Testis (tissue), 3 donors: ENCODE results near the gene SCGB3A2. TPM values are rescaled to one million over a fixed set of nuclear protein-coding genes. Genes with fewer than 3 reads are reported as not detected.
"Not testable (repeated sequence)": the region's sequence is repeated elsewhere in the genome, so short reads cannot be mapped to it uniquely, and the experiment has no call there.

Experiments used
- DNase-seq: peaks from one replicate; pipeline ENCODE4 v3.0.0-alpha.2; 2019
- H3K27ac ChIP-seq, 2 donors: fragments of 200-600 bp; sonication (generic); one replicate each; pipeline ENCODE4 v1.5.1; 2019
- H3K27me3 ChIP-seq: fragments of 200-600 bp; sonication (generic); one replicate; pipeline ENCODE4 v1.5.1; 2019
- H3K36me3 ChIP-seq: fragments of 200-600 bp; sonication (generic); one replicate; pipeline ENCODE4 v1.5.1; 2017; ENCODE audit warnings: low read depth; ENCODE audit errors: missing control alignments
- H3K4me1 ChIP-seq: fragments of 200-600 bp; sonication (generic); one replicate; pipeline ENCODE4 v1.5.1; 2019
- H3K4me3 ChIP-seq, 2 donors: fragments of 200-600 bp; sonication (generic); one replicate each; pipeline ENCODE4 v1.5.1; 2017 to 2019
- H3K9me3 ChIP-seq: fragments of 200-600 bp; sonication (generic); one replicate; pipeline ENCODE4 v1.5.1; 2017
- POLR2A ChIP-seq: fragments of 450-650 bp; IDR thresholded peaks from one replicate; pipeline ENCODE4 v1.6.1; 2017; ENCODE audit warnings: antibody characterized with exemption, mild to moderate bottlenecking, moderate library complexity
- WGBS, 2 donors: methylation state at CpG; one replicate each; pipeline ENCODE4 v1.1.5; 2018; 5-methylcytosine and 5-hydroxymethylcytosine counted together
- intact Hi-C: fragments of 100-400 bp; cut with DNase I; formaldehyde crosslinking; loops from one replicate; pipeline ENCODE4 v1.15.1; 2023; ENCODE audit warnings: low total_unique reads
- polyA plus RNA-seq: library from polyadenylated mRNA; stranded (reverse); fragments of 350-450 nt; fragmentation: Illumina TruSeq; extraction: RNeasy Lipid Tissue Mini Kit (QIAGEN cat#74804); gene quantifications from one replicate; pipeline ENCODE4 v1.2.3, GENCODE V29; 2014; ENCODE audit warnings: low read depth, low replicate concordance; ENCODE audit not compliant: insufficient read depth
- total RNA-seq, 2 donors: library from RNA; depleted of rRNA; stranded (reverse); fragments of >200 nt; gene quantifications; one replicate each; pipeline ENCODE4 v1.2.3, GENCODE V29; 2016
- TF ChIP-seq, protein P1 (sequence below), 3 experiments: fragments of 450-650 bp in 2 of 3; fragments of 200-600 bp in 1 of 3; sonication (generic) in 1 of 3; IDR thresholded peaks; one replicate each; pipeline ENCODE4 v1.5.1; 2016 to 2019; ENCODE audit warnings: antibody characterized with exemption in 3 of 3, mild to moderate bottlenecking in 2 of 3, moderate library complexity in 1 of 3

SCGB3A2 gene
- total and polyA plus RNA-seq, 3 donors from 2014 or later = not detected

DNA sequence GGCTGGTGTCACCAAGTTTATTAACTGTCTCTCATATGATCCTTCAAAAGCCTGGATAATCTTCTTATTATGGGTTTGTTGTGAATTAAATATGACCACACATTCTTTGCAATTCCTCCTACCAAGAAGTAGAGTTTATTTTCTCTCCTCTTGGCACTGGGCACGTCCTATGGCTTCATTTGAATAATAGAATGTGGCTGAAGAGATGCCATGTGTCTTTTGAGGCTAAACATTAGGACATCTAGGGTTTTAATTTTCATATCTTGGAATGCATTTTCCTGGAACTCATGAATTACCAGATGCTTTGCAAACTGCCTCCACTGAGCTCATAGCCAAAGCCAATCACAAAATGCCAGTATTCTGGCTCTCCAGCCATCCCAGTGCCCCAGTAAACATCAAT is 19.9 kb upstream of the SCGB3A2 start:
- Histone ChIP-seq H3K9me3 (no peaks in the 10 kb centered on the region), H3K27me3 (no peaks in the 10 kb centered on the region), H3K4me3 (no peak overlapping the region), H3K36me3 (no peaks in the 10 kb centered on the region), H3K4me1 (no peaks in the 10 kb centered on the region), H3K27ac (no peak overlapping the region)
- intact Hi-C loops = no loop called here
- no peak for DNase-seq
- 72 to 82% methylated on average over 1 of the region's 1 CpG for WGBS, 2 donors
- TF ChIP-seq, protein P1, sequence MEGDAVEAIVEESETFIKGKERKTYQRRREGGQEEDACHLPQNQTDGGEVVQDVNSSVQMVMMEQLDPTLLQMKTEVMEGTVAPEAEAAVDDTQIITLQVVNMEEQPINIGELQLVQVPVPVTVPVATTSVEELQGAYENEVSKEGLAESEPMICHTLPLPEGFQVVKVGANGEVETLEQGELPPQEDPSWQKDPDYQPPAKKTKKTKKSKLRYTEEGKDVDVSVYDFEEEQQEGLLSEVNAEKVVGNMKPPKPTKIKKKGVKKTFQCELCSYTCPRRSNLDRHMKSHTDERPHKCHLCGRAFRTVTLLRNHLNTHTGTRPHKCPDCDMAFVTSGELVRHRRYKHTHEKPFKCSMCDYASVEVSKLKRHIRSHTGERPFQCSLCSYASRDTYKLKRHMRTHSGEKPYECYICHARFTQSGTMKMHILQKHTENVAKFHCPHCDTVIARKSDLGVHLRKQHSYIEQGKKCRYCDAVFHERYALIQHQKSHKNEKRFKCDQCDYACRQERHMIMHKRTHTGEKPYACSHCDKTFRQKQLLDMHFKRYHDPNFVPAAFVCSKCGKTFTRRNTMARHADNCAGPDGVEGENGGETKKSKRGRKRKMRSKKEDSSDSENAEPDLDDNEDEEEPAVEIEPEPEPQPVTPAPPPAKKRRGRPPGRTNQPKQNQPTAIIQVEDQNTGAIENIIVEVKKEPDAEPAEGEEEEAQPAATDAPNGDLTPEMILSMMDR (IDR thresholded peaks at IDR 0.05) = no peak
- TF ChIP-seq POLR2A = no peak

DNA sequence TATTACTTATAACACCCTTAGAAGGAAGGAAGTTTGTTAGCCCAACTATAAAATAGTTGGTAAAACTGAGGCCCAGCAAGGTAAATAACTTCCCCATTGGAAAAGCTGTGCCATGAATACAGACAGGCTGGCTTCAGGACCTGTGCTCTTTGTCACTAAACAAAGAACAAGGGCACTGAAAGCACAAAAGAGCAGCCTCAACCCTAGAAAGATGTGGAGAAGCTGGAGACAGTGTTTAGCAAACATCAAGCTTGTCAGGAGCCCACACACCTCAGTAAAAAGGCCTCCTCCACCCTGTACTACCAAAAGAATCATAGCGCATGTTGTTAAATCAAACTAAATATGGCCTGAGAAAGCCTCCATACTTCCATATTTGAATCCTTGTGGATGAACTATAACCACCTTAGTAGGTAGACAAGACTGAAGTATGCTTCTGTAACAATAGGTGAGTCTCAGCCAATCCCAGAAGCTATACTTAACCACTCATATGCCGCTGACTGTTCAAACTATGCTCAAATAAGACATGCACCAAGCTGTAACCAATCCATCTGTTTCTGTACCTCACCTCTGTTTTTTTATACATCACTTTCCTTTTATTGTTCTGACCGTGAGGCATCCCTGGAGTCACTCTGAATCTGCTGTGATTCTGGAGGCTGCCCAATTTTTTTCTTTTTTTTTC is 18.4 kb upstream of the SCGB3A2 start:
- no peak for DNase-seq
- intact Hi-C loops = no loop called here
- 85 to 86% methylated on average over 3 of the region's 3 CpGs for WGBS, 2 donors

DNA sequence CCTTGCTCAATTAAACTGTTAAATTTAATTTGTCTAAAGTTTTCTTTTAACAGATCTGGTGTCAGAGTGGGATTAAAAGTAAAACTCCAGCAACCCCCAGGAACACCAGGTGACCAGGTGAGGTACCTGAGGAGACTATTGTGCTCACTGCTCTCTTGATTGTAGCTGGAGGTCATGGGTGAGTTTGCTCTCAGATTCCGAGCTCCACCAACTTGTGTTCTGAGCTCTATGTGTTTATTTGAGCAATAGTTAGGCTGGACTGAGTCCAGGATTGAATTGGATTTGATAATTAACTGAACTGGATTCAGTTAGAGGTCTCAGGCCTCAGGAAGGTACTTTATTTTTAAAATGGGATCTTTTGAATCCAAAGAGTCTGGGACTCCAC is 17.9 kb upstream of the SCGB3A2 start:
- no peak overlapping the region for H3K4me3 ChIP-seq
- no peak for DNase-seq
- no peaks in the 10 kb centered on the region for H3K4me1 ChIP-seq
- no peak overlapping the region for H3K27ac ChIP-seq
- intact Hi-C loops = no loop called here
- TF ChIP-seq, protein P1 (IDR thresholded peaks at IDR 0.05) = no peak
- TF ChIP-seq POLR2A = no peak
- H3K27me3 ChIP-seq = no peaks in the 10 kb centered on the region
- 69 to 94% methylated on average over 1 of the region's 1 CpG for WGBS, 2 donors
- no peaks in the 10 kb centered on the region for H3K36me3 ChIP-seq
- H3K9me3 ChIP-seq = no peaks in the 10 kb centered on the region

More for the DNA sequence above, 18.4 kb upstream of the SCGB3A2 start:
- Histone ChIP-seq H3K9me3 (no peaks in the 10 kb centered on the region), H3K36me3 (no peaks in the 10 kb centered on the region), H3K4me1 (no peaks in the 10 kb centered on the region), H3K4me3 (no peak overlapping the region), H3K27ac (no peak overlapping the region), H3K27me3 (no peaks in the 10 kb centered on the region)
- TF ChIP-seq POLR2A = no peak

DNA sequence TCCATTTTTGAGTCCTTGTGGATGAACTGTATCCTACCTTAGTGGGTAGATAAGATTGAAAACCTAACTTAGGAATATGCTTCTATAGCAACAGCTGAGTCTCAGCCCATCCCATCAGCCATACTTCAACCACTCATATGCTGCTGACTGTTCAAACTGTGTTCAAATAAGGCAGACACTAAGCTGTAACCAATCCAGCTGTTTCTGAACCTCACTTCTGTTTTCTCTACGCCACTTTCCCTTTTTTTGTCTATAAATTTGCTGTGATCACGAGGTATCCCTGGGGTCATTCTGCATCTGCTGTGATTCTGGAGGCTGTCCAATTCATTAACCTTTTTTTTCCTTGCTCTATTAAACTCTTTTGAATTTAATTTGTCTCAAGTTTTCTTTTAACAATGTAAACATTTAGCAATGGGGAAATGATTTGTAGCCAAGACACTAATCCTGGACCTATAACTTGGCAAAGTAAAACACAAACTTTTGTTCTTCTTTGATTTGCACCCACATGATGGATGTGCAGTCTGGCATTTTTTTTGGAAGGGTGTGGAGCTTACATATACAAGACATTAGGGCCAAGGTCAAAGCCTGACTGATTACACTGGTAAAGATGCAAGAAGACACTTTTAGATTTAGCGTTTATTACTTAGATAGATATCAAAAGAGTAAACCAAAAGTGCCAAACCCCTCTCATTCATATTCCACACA is 14.9 kb upstream of the SCGB3A2 start:
- Histone ChIP-seq H3K36me3 (no peaks in the 10 kb centered on the region), H3K9me3 (no peaks in the 10 kb centered on the region), H3K27me3 (no peaks in the 10 kb centered on the region), H3K27ac (no peak overlapping the region), H3K4me3 (no peak overlapping the region), H3K4me1 (no peaks in the 10 kb centered on the region)
- intact Hi-C loops = no loop called here
- TF ChIP-seq POLR2A = no peak
- TF ChIP-seq, protein P1 (IDR thresholded peaks at IDR 0.05) = no peak
- 61 to 62% methylated on average over 3 of the region's 3 CpGs for WGBS, 2 donors
- DNase-seq = no peak

DNA sequence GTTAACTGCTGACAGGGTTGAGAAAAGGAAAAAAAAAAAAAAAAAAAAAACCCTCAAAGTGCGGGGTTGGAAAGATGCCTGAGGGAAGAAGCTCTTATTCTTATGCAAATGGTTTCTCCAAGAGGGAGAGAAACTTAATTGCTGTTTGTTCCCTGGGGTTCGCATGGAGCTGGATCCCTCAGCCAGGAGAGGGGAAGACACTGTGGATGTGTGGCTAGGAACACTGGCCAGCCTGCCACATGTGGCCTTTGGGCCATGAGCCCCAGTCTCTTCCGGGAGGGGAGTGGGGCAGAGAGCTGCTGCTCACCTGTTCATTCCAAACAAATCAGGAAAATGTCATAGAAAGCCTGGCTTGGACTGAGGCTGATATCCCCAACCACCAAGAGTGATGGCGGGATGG is 9.4 kb upstream of the SCGB3A2 start:
- intact Hi-C loops = no loop called here
- Histone ChIP-seq H3K27ac (no peak overlapping the region), H3K4me1 (no peaks in the 10 kb centered on the region), H3K4me3 (no peak overlapping the region), H3K36me3 (no peaks in the 10 kb centered on the region), H3K27me3 (no peaks in the 10 kb centered on the region), H3K9me3 (no peaks in the 10 kb centered on the region)
- no peak for DNase-seq
- WGBS, 2 donors = 40 to 52% methylated on average over 4 of the region's 4 CpGs
- no peak for TF ChIP-seq POLR2A
- TF ChIP-seq, protein P1 (IDR thresholded peaks at IDR 0.05) = no peak

DNA sequence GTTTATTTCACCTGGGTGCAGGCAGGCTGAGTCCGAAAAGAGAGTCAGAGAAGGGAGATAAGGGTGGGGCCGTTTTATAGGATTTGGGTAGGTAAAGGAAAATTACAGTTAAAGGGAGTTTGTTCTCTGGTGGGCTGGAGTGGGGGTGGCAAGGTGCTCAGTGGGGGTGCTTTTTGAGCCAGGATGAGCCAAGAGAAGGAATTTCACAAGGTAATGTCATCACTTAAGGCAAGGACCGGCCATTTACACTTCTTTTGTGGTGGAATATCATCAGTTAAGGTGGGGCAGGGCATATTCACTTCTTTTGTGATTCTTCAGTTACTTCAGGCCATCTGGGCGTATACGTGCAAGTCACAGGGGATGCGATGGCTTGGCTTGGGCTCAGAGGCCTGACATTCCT is 8.6 kb upstream of the SCGB3A2 start:
- 64 to 69% methylated on average over 6 of the region's 6 CpGs for WGBS, 2 donors
- DNase-seq, H3K4me1 ChIP-seq, H3K4me3 ChIP-seq, H3K27ac ChIP-seq, H3K36me3 ChIP-seq, H3K27me3 ChIP-seq, intact Hi-C loops, H3K9me3 ChIP-seq: not testable (repeated sequence)

DNA sequence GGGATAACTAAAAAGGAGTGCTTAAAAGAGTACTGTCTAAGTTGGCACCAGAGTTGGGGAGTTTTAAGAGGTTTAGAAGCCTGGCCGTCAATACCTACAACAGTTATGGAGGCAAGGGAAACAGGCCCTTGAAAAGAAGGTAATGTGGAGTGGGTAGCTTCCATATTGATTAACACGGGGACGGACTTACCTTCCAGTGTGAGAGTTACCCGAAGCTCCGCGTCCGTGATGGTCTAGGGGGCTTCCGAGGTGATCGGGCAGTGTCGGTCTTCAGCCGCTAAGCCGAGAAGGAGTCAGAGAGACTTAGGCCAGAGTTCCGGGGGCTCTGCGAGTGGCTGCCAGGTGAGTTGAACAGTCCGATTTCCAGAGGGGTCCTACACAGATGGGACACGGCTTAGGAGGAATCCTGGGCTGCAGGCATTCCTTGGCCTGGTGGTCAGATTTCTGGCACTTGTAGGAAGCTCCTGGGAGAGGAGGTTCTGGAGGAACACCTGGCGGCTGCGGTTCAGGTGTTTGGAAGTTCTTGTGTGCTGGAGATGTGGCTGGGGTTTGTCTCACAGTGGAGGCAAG is 6.4 kb upstream of the SCGB3A2 start:
- DNase-seq, H3K4me1 ChIP-seq, intact Hi-C loops, H3K27me3 ChIP-seq, H3K36me3 ChIP-seq, H3K4me3 ChIP-seq, H3K9me3 ChIP-seq, H3K27ac ChIP-seq: not testable (repeated sequence)
- WGBS, 2 donors = 93 to 94% methylated on average over 12 to 18 of the region's 18 CpGs
